A549 (cell line): ENCODE data around the gene STARD13. TPM values are rescaled to one million over a fixed set of nuclear protein-coding genes. Genes with fewer than 3 reads are reported as not detected.

Experiments used
- ATAC-seq, 2 experiments: fragments of 200-7000 bp in 1 of 2; fragments of >200 bp in 1 of 2; cut with Nextera tagmentation in 1 of 2; cut with Tn5 transposase in 1 of 2; 3 replicates each; pipeline versions ENCODE4 v1.8.0 to v1.9.1; 2018 to 2020; ENCODE audit warnings: mild to moderate bottlenecking in 1 of 2, moderate library complexity in 1 of 2
- CTCF ChIA-PET: fragments of 300-600 bp; sonication (Branson Sonifier 250); formaldehyde crosslinking; extraction: SDS; loops from one replicate; lab custom pipeline; 2021; ENCODE audit warnings: antibody characterized with exemption, inconsistent platforms; lab: Yijun Ruan, JAX
- POLR2A ChIA-PET: fragments of 350-600 bp; formaldehyde crosslinking; extraction: SDS; loops from one replicate; lab custom pipeline; 2021; ENCODE audit warnings: antibody characterized with exemption, inconsistent platforms; lab: Yijun Ruan, JAX
- DNase-seq, 2 experiments: peaks; one replicate each; pipeline versions ENCODE4 v3.0.0 to v3.0.0-alpha.2; 2011 to 2016; ENCODE audit warnings: low read depth in 1 of 2, low spot score in 1 of 2
- FAIRE-seq: peaks from 2 replicates; lab custom pipeline; 2011; peaks lifted over from hg19 to GRCh38; lab: Jason Lieb, UNC
- H3K27ac ChIP-seq, 2 experiments: fragments of >200 bp; sonication (Bioruptor Twin); formaldehyde crosslinking; 3 replicates each; pipeline ENCODE4 v1.5.1; 2016 to 2017
- H3K4me1 ChIP-seq: fragments of >200 bp; sonication (Bioruptor Twin); formaldehyde crosslinking; 3 replicates; pipeline ENCODE4 v1.6.1; 2016
- H3K4me2 ChIP-seq: fragments of >200 bp; sonication (Bioruptor Twin); formaldehyde crosslinking; 3 replicates; pipeline ENCODE4 v1.6.1; 2016
- H3K4me3 ChIP-seq: fragments of >200 bp; sonication (Bioruptor Twin); formaldehyde crosslinking; 3 replicates; pipeline ENCODE4 v1.5.1; 2016
- H3K9me3 ChIP-seq: fragments of >200 bp; sonication (Bioruptor Twin); formaldehyde crosslinking; 3 replicates; pipeline ENCODE4 v1.6.1; 2016
- E2F6 ChIP-seq: IDR thresholded peaks from 2 replicates; pipeline ENCODE4 v1.6.1; 2012; ENCODE audit warnings: low read depth, borderline replicate concordance
- EHF ChIP-seq: fragments of 250-450 bp; sonication (Bioruptor Pico); IDR thresholded peaks from 2 replicates; pipeline ENCODE4 v1.5.0; 2020; ENCODE audit warnings: mild to moderate bottlenecking
- EP300 ChIP-seq, 2 experiments: fragments of >200 bp; sonication (Bioruptor Twin); formaldehyde crosslinking; IDR thresholded peaks; 2 replicates in 1 of 2; 3 replicates in 1 of 2; pipeline ENCODE4 v1.6.1; 2016 to 2017
- HOXA7 ChIP-seq: fragments of 250-450 bp; sonication (Bioruptor Pico); IDR thresholded peaks from 2 replicates; pipeline ENCODE4 v1.5.0; 2020; ENCODE audit warnings: mild to moderate bottlenecking, moderate library complexity
- HOXB13 ChIP-seq: fragments of 250-450 bp; sonication (Bioruptor Pico); IDR thresholded peaks from 2 replicates; pipeline ENCODE4 v1.5.0; 2020; ENCODE audit warnings: low read depth, mild to moderate bottlenecking, moderate library complexity
- HOXB5 ChIP-seq: fragments of 250-450 bp; sonication (Bioruptor Pico); IDR thresholded peaks from 2 replicates; pipeline ENCODE4 v1.5.0; 2020; ENCODE audit warnings: mild to moderate bottlenecking, moderate library complexity
- KDM1A ChIP-seq: fragments of 200-600 bp; sonication (generic); IDR thresholded peaks from 2 replicates; pipeline ENCODE4 v1.6.1; 2016; ENCODE audit warnings: low read depth, mild to moderate bottlenecking
- MYC ChIP-seq: IDR thresholded peaks from 2 replicates; pipeline ENCODE4 v1.6.1; 2012; ENCODE audit warnings: mild to moderate bottlenecking, inconsistent platforms, low read length, improper control_type of control experiment, borderline replicate concordance
- NFE2L2 ChIP-seq: fragments of 150-350 bp; conservative IDR thresholded peaks from 2 replicates; pipeline ENCODE4 v1.6.1; 2014; ENCODE audit warnings: low read length
- NR3C1 ChIP-seq: fragments of >200 bp; sonication (Bioruptor Twin); formaldehyde crosslinking; IDR thresholded peaks from 3 replicates; pipeline ENCODE4 v1.6.1; 2017
- RFX5 ChIP-seq: fragments of 450-650 bp; IDR thresholded peaks from 2 replicates; pipeline ENCODE4 v1.7.1; 2014; ENCODE audit warnings: antibody characterized with exemption, mild to moderate bottlenecking, moderate library complexity
- RNF2 ChIP-seq: fragments of 200-600 bp; sonication (generic); IDR thresholded peaks from 2 replicates; pipeline ENCODE4 v1.6.1; 2016; ENCODE audit warnings: low read depth, mild to moderate bottlenecking, antibody characterized with exemption, moderate library complexity, borderline replicate concordance
- TP53 ChIP-seq: fragments of 250-450 bp; sonication (Bioruptor Pico); IDR thresholded peaks from 2 replicates; pipeline ENCODE4 v1.5.0; 2021; ENCODE audit warnings: mild to moderate bottlenecking, moderate library complexity
- WGBS: methylation state at CpG from one replicate; pipeline ENCODE4 v1.1.6; 2017; ENCODE audit errors: missing lambda C conversion rate; 5-methylcytosine and 5-hydroxymethylcytosine counted together
- polyA plus RNA-seq, 4 experiments: library from polyadenylated mRNA; depleted of rRNA in 3 of 4; stranded (reverse); fragments of >200 nt; fragmentation: RNase III in 1 of 4; extraction: RNeasy Plus Mini Kit Qiagen cat#74134 plus additional on column Dnase treatment in 1 of 4; gene quantifications; 2 replicates in 3 of 4; 3 replicates in 1 of 4; pipeline ENCODE4 v1.2.3, GENCODE V29; 2011 to 2017
- TF ChIP-seq, protein P1 (sequence below): fragments of 250-450 bp; sonication (Bioruptor Pico); IDR thresholded peaks from 2 replicates; pipeline ENCODE4 v1.5.0; 2021; ENCODE audit warnings: mild to moderate bottlenecking, moderate library complexity, borderline replicate concordance

Gene STARD13
- polyA plus RNA-seq, 2 of the 4 experiments (the other 2 are of a cell fraction) = 2.4 to 2.8 TPM

GRCh38 chr13:33261387-33262061, 24.0 kb downstream of the STARD13 start:
- TF ChIP-seq HOXB5 (CRISPR knock-in tag) = no peak
- no peak for TF ChIP-seq KDM1A
- TF ChIP-seq, protein P1, sequence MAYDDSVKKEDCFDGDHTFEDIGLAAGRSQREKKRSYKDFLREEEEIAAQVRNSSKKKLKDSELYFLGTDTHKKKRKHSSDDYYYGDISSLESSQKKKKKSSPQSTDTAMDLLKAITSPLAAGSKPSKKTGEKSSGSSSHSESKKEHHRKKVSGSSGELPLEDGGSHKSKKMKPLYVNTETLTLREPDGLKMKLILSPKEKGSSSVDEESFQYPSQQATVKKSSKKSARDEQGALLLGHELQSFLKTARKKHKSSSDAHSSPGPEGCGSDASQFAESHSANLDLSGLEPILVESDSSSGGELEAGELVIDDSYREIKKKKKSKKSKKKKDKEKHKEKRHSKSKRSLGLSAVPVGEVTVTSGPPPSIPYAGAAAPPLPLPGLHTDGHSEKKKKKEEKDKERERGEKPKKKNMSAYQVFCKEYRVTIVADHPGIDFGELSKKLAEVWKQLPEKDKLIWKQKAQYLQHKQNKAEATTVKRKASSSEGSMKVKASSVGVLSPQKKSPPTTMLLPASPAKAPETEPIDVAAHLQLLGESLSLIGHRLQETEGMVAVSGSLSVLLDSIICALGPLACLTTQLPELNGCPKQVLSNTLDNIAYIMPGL (CRISPR knock-in tag) = no peak
- no peak for TF ChIP-seq HOXB13 (CRISPR knock-in tag)
- TF ChIP-seq RFX5 = no peak
- TF ChIP-seq, all 56 proteins: peak for 0
- ATAC-seq = 0 out of 6 replicates have a peak, but pooled peaks of 1 of the 2 experiments have one; percentile 33
- FAIRE-seq = no peak
- no peak for DNase-seq
- ChIA-PET CTCF (interaction anchor here (0.9 to 3.0 kb wide), 4 partner anchors 8 to 33 kb away, joined by 3 to 12 read pairs (median 4); no protein-coding TSS in a partner anchor), POLR2A (interaction anchor here (1.3 kb wide), 1 partner anchor 23 kb away, joined by 3 read pairs; no protein-coding TSS in a partner anchor)
- WGBS = 87% methylated on average over 9 of the region's 9 CpGs
- Histone ChIP-seq H3K9me3 (no peaks in the 10 kb centered on the region), H3K27ac (peak overlapping the region; percentile 50 to 75; a peak in 4 of 6 replicates), H3K4me3 (no peak overlapping the region), H3K4me1 (peaks cover 55% of the 10 kb centered on the region), H3K4me2 (peak overlapping the region; percentile 63)

GRCh38 chr13:33260168-33261098, 25.1 kb downstream of the STARD13 start:
- Histone ChIP-seq H3K4me2 (no peak overlapping the region), H3K27ac (peak overlapping the region; percentile 22 to 39; a peak in 4 of 6 replicates), H3K9me3 (no peaks in the 10 kb centered on the region), H3K4me1 (peaks cover 55% of the 10 kb centered on the region), H3K4me3 (no peak overlapping the region)
- DNase-seq (no peak), ATAC-seq (no peak), FAIRE-seq (no peak)
- TF ChIP-seq RFX5 (no peak), TP53 (CRISPR knock-in tag) (no peak), E2F6 (no peak)
- ChIA-PET POLR2A (interaction anchor here (1.3 kb wide), 1 partner anchor 24 kb away, joined by 3 read pairs; no protein-coding TSS in a partner anchor), CTCF (interaction anchor here (0.7 to 1.4 kb wide), 3 partner anchors 8 to 234 kb away, joined by 3 to 4 read pairs (median 3); no protein-coding TSS in a partner anchor)
- 82% methylated on average over 10 of the region's 10 CpGs for WGBS

- H3K4me3 ChIP-seq = no peak overlapping the region
- 96% methylated on average over 2 of the region's 2 CpGs for WGBS
- ChIA-PET CTCF (interaction anchor here (0.7 kb wide), 1 partner anchor 670 kb away, joined by 4 read pairs; no protein-coding TSS in a partner anchor), POLR2A (no interaction called here)
- no peaks in the 10 kb centered on the region for H3K9me3 ChIP-seq
- FAIRE-seq (no peak), DNase-seq (no peak), ATAC-seq (no peak)
- H3K4me2 ChIP-seq = no peak overlapping the region
- peaks cover 43% of the 10 kb centered on the region for H3K4me1 ChIP-seq
- H3K27ac ChIP-seq = peak overlapping the region; percentile 16 to 24; a peak in 3 of 6 replicates
- TF ChIP-seq EHF (CRISPR knock-in tag) (no peak), RNF2 (no peak), EP300 (IDR thresholded peaks at IDR 0.05) (no peak), HOXA7 (CRISPR knock-in tag) (no peak), E2F6 (no peak), MYC (no peak), NFE2L2 (no peak), NR3C1 (no peak)
Measured at GRCh38 chr13:33259296-33259695, 26.3 kb downstream of the STARD13 start.
